ENCODE measurements around the gene LSM2.
"Not testable (repeated sequence)": the region's sequence is repeated elsewhere in the genome, so short reads cannot be mapped to it uniquely, and the experiment has no call there.

LSM2 gene

GRCh38 chr6:31826793-31827285, 20.1 kb upstream of the LSM2 start:
- DNase-seq = no peak

- DNase-seq = no peak
These were observed 18.8 kb upstream of the LSM2 start for GRCh38 chr6:31825553-31825952.

- not testable (repeated sequence) for DNase-seq
These were observed 16.9 kb upstream of the LSM2 start for GRCh38 chr6:31823592-31824196.

GRCh38 chr6:31822036-31822821, 15.5 kb upstream of the LSM2 start:
- DNase-seq = no peak

- DNase-seq = peak; percentile 6
These were observed 14.7 kb upstream of the LSM2 start for GRCh38 chr6:31821301-31822035.

GRCh38 chr6:31820399-31820798, 13.6 kb upstream of the LSM2 start:
- not testable (repeated sequence) for DNase-seq

GRCh38 chr6:31819871-31820299, 13.1 kb upstream of the LSM2 start:
- DNase-seq = no peak

GRCh38 chr6:31817929-31818511, 11.3 kb upstream of the LSM2 start:
- DNase-seq = not testable (repeated sequence)

- DNase-seq = not testable (repeated sequence)
These were observed 10.6 kb upstream of the LSM2 start for GRCh38 chr6:31817133-31817928.

GRCh38 chr6:31815025-31815838, 8.5 kb upstream of the LSM2 start, which contains the start of the genes HSPA1A and HSPA1L:
HSPA1A (plus strand) TSS chr6:31815543; CDS start chr6:31815757, 214 bp downstream.
HSPA1L (minus strand) TSS chr6:31815283; CDS start chr6:31811972, 3,311 bp downstream.
- DNase-seq = peak; percentile 89

- peak; percentile 83 for DNase-seq
These were observed 7.9 kb upstream of the LSM2 start for GRCh38 chr6:31814677-31815024.

GRCh38 chr6:31813465-31813849, 6.7 kb upstream of the LSM2 start:
- no peak for DNase-seq

- DNase-seq = no peak
These were observed 4.9 kb upstream of the LSM2 start for GRCh38 chr6:31811645-31812044.

GRCh38 chr6:31808599-31808998, 1.8 kb upstream of the LSM2 start:
- not testable (repeated sequence) for DNase-seq

- no peak for DNase-seq
These were observed 762 bp downstream of the LSM2 start for GRCh38 chr6:31805939-31806469.

- DNase-seq = not testable (repeated sequence)
These were observed 5.5 kb downstream of the LSM2 start for GRCh38 chr6:31801031-31801927.

GRCh38 chr6:31799781-31800180, 7.0 kb downstream of the LSM2 start:
- no peak for DNase-seq

GRCh38 chr6:31797588-31797987, 9.2 kb downstream of the LSM2 start:
- DNase-seq = no peak

GRCh38 chr6:31796993-31797385, 9.8 kb downstream of the LSM2 start:
- DNase-seq = no peak

All from NCI-H1417 treated with DMSO at 0.1 percent for 48 hours (cell line).